CD14-positive monocyte (primary cell): ENCODE data around the gene FPR3. TPM values are rescaled to one million over a fixed set of nuclear protein-coding genes. Genes with fewer than 3 reads are reported as not detected.

Experiments
- DNase-seq, 3 donors: peaks; one replicate each; pipeline ENCODE4 v3.0.0-alpha.2; 2011 to 2022
- H2AFZ ChIP-seq: 2 replicates; pipeline ENCODE4 v1.6.0; 2012; ENCODE audit warnings: mild to moderate bottlenecking, low read depth, low read length, inconsistent platforms; ENCODE audit not compliant: insufficient read depth, poor library complexity, severe bottlenecking
- H3K27ac ChIP-seq, 2 donors: 1 replicate in 1 of 2; 2 replicates in 1 of 2; pipeline ENCODE4 v1.5.1; 2012 to 2013; ENCODE audit warnings: low read length in 2 of 2, control low read depth in 1 of 2, inconsistent platforms in 1 of 2, low read depth in 1 of 2, mild to moderate bottlenecking in 1 of 2
- H3K27me3 ChIP-seq, 2 donors: one replicate each; pipeline versions ENCODE4 v1.6.0 to v1.6.1; 2011 to 2013; ENCODE audit warnings: low read length in 2 of 2; ENCODE audit not compliant: control insufficient read depth in 2 of 2, insufficient read depth in 2 of 2
- H3K36me3 ChIP-seq, 2 donors: replicated peaks in 1 of 2; 1 replicate in 1 of 2; 2 replicates in 1 of 2; pipeline versions ENCODE4 v1.5.1 to v1.6.1; 2012 to 2013; ENCODE audit warnings: low read length in 2 of 2, control low read depth in 1 of 2, inconsistent platforms in 1 of 2, mild to moderate bottlenecking in 1 of 2; ENCODE audit not compliant: insufficient read depth in 2 of 2, control insufficient read depth in 1 of 2
- H3K4me1 ChIP-seq, 2 donors: 1 replicate in 1 of 2; 2 replicates in 1 of 2; pipeline versions ENCODE4 v1.5.1 to v1.6.1; 2012 to 2013; ENCODE audit warnings: low read length in 2 of 2, control low read depth in 1 of 2, inconsistent platforms in 1 of 2, mild to moderate bottlenecking in 1 of 2, moderate library complexity in 1 of 2; ENCODE audit not compliant: insufficient read depth in 2 of 2, control insufficient read depth in 1 of 2
- H3K4me2 ChIP-seq: replicated peaks from 2 replicates; pipeline ENCODE3; 2012; ENCODE audit warnings: low read length, moderate library complexity, mild to moderate bottlenecking; ENCODE audit not compliant: poor library complexity, severe bottlenecking; ENCODE audit errors: extremely low read depth
- H3K4me3 ChIP-seq, 3 experiments: fragments of 200-600 bp in 1 of 3; sonication (generic) in 1 of 3; replicated peaks in 1 of 3; 1 replicate in 2 of 3; 2 replicates in 1 of 3; pipeline ENCODE4 v1.5.1; 2011 to 2013; ENCODE audit warnings: low read length in 3 of 3, mild to moderate bottlenecking in 3 of 3, control low read depth in 2 of 3, low read depth in 2 of 3, inconsistent platforms in 1 of 3, moderate library complexity in 1 of 3
- H3K79me2 ChIP-seq: 2 replicates; pipeline ENCODE4 v1.6.0; 2012; ENCODE audit warnings: mild to moderate bottlenecking, control low read depth, inconsistent platforms, low read length, moderate library complexity; ENCODE audit not compliant: insufficient read depth
- H3K9ac ChIP-seq: 2 replicates; pipeline ENCODE4 v1.6.0; 2017; ENCODE audit warnings: low read length, mild to moderate bottlenecking; ENCODE audit not compliant: insufficient read depth, poor library complexity, severe bottlenecking
- H3K9me3 ChIP-seq, 2 donors: replicated peaks in 1 of 2; 1 replicate in 1 of 2; 2 replicates in 1 of 2; pipeline versions ENCODE4 v1.5.1 to v1.6.1; 2012 to 2013; ENCODE audit warnings: low read length in 2 of 2, control low read depth in 1 of 2; ENCODE audit not compliant: control insufficient read depth in 1 of 2, insufficient read depth in 1 of 2
- H4K20me1 ChIP-seq: 2 replicates; pipeline ENCODE4 v1.6.0; 2012; ENCODE audit warnings: mild to moderate bottlenecking, low read length, control low read depth, moderate library complexity; ENCODE audit not compliant: insufficient read depth
- H3K27ac Mint-ChIP-seq, 7 donors: one replicate each; pipeline ENCODE4 v1.8.0; 2020; ENCODE audit warnings: mild to moderate bottlenecking in 7 of 7, mixed read lengths in 7 of 7, moderate library complexity in 6 of 7, inconsistent platforms in 2 of 7
- H3K27me3 Mint-ChIP-seq, 3 donors: one replicate each; pipeline ENCODE4 v1.8.0; 2021 to 2022; ENCODE audit warnings: low read depth in 3 of 3, mild to moderate bottlenecking in 3 of 3, mixed read lengths in 3 of 3, moderate library complexity in 3 of 3, inconsistent platforms in 1 of 3
- H3K36me3 Mint-ChIP-seq, 2 donors: one replicate each; pipeline ENCODE4 v1.8.0; 2020; ENCODE audit warnings: mixed read lengths in 2 of 2, inconsistent platforms in 1 of 2, mild to moderate bottlenecking in 1 of 2
- H3K4me1 Mint-ChIP-seq: one replicate; pipeline ENCODE4 v1.8.0; 2020; ENCODE audit warnings: mild to moderate bottlenecking, mixed read lengths
- H3K4me3 Mint-ChIP-seq, 2 donors: one replicate each; pipeline ENCODE4 v1.8.0; 2020; ENCODE audit warnings: mild to moderate bottlenecking in 2 of 2, mixed read lengths in 2 of 2, moderate library complexity in 1 of 2
- H3K9me3 Mint-ChIP-seq, 7 donors: one replicate each; pipeline ENCODE4 v1.8.0; 2020 to 2022; ENCODE audit warnings: mixed read lengths in 7 of 7, mild to moderate bottlenecking in 6 of 7, moderate library complexity in 6 of 7, inconsistent platforms in 2 of 7
- WGBS: methylation state at CpG from one replicate; pipeline ENCODE4 v1.1.5; 2013; ENCODE audit warnings: missing lambda C conversion rate; ENCODE audit not compliant: insufficient coverage; 5-methylcytosine and 5-hydroxymethylcytosine counted together
- intact Hi-C, 2 donors: fragments of 100-400 bp; cut with micrococcal nuclease; formaldehyde crosslinking; loops; one replicate each; pipeline versions ENCODE4 v1.15.0 to v1.15.1; 2023
- polyA plus RNA-seq, 3 donors: library from polyadenylated mRNA; depleted of rRNA in 1 of 3; unstranded in 2 of 3; stranded (reverse) in 1 of 3; fragments of 300-500 nt in 2 of 3; fragments of >200 nt in 1 of 3; fragmentation: Illumina TruSeq in 2 of 3; gene quantifications; 1 replicate in 2 of 3; 2 replicates in 1 of 3; pipeline ENCODE4 v1.2.3, GENCODE V29; 2012 to 2021
- TF ChIP-seq, protein P1 (sequence below): fragments of 200-600 bp; IDR thresholded peaks from one replicate; pipeline ENCODE4 v1.8.0; 2022; ENCODE audit warnings: antibody characterized with exemption, mild to moderate bottlenecking

The FPR3 gene
- polyA plus RNA-seq, 3 donors = 1.4 to 3.8 (median 3.5) TPM

DNA sequence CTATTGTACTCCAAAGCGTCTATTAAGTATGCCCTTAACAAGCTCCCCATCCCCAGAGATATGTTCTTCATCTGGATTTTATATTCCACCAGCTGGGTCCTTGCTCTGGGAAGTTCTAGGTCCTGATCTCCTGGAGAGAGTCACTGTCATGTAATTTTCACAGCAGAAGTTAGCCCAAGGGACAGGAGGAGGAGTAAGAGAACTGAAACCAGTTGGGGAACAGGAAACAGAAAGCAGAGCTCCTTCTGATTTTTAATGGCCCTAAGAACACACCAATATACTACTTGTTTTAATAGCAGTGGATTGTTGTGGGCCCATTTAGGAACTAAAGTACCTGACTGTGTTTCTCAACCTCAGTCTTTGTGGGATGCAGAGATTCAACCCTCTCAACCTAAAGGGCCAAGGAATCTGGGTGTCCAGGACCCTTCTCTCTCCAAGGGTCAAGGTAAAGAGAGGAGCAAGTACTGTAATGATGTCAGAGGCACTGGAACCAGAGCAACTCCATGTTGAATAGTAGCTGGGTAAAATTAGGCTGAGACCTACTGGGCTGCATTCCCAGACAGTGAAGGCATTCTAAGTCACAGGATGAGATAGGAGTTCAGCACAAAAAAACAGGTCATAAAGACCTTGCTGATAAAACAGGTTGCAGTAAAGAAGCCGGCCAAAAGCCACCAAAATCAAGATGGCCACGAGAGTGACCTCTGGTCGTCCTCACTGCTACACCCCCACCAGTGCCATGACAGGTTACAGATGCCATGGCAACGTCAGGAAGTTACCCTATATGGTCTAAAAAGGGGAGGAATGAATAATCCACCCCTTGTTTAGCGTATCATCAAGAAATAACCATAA lies 8.1 kb upstream of the FPR3 start:
- DNase-seq = peak; percentile 66 to 85 (median 81)
- Histone ChIP-seq H3K4me1 (peaks cover 74 to 85% of the 10 kb centered on the region in 2 donors), H3K79me2 (no peaks in the 10 kb centered on the region), H3K9me3 (no peaks in the 10 kb centered on the region), H4K20me1 (no peaks in the 10 kb centered on the region), H2AFZ (no peak overlapping the region), H3K27ac (peak overlapping the region; percentile 50 to 98), H3K4me3 (peak overlapping the region in 1 of 3 experiments; percentile 12), H3K9ac (peak overlapping the region; percentile 39), H3K4me2 (peak overlapping the region; percentile 47), H3K27me3 (no peaks in the 10 kb centered on the region), H3K36me3 (no peaks in the 10 kb centered on the region)
- no peaks in the 10 kb centered on the region for H3K36me3 Mint-ChIP-seq
- intact Hi-C loops = loop anchor here (5.0 kb wide), 2 partner anchors 40 to 180 kb away; no protein-coding TSS in a partner anchor
- peaks cover under 1 to 2% (median 1%) of the 10 kb centered on the region in 3 donors for H3K27me3 Mint-ChIP-seq
- H3K9me3 Mint-ChIP-seq = peaks cover 2 to 7% (median 4%) of the 10 kb centered on the region in 7 donors
- TF ChIP-seq, protein P1, sequence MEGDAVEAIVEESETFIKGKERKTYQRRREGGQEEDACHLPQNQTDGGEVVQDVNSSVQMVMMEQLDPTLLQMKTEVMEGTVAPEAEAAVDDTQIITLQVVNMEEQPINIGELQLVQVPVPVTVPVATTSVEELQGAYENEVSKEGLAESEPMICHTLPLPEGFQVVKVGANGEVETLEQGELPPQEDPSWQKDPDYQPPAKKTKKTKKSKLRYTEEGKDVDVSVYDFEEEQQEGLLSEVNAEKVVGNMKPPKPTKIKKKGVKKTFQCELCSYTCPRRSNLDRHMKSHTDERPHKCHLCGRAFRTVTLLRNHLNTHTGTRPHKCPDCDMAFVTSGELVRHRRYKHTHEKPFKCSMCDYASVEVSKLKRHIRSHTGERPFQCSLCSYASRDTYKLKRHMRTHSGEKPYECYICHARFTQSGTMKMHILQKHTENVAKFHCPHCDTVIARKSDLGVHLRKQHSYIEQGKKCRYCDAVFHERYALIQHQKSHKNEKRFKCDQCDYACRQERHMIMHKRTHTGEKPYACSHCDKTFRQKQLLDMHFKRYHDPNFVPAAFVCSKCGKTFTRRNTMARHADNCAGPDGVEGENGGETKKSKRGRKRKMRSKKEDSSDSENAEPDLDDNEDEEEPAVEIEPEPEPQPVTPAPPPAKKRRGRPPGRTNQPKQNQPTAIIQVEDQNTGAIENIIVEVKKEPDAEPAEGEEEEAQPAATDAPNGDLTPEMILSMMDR = no peak
- peak overlapping the region in 1 of 2 donors; percentile 39 for H3K4me3 Mint-ChIP-seq
- peaks cover 43% of the 10 kb centered on the region for H3K4me1 Mint-ChIP-seq
- WGBS = 50% methylated on average over 1 of the region's 6 CpGs
- H3K27ac Mint-ChIP-seq = peak overlapping the region in 1 of 7 donors; percentile 94

DNA sequence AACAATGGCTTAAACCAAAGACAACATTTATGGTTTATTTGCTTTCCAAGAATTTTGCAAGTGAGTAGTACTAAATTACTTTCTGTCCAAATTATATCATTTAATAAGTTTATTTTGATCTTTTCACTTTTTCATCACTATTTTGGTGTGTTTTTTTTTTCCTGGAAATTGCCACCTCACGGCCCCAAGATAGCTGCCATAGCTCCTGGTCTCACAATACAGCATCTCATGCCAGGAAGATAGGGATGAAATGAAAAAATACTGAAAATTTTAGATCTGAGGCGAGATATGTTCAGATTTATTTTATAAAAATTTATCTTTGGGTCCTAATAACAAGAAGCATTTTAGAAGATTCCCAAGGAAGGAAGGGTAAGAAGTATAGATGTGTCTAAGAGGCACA lies 6.9 kb upstream of the FPR3 start:
- peaks cover 65 to 73% of the 10 kb centered on the region in 2 donors for H3K4me1 ChIP-seq
- intact Hi-C loops = loop anchor here (5.0 kb wide), 2 partner anchors 39 to 181 kb away; no protein-coding TSS in a partner anchor
- H3K9ac ChIP-seq = no peak overlapping the region
- DNase-seq = no peak
- Mint-ChIP-seq H3K27me3 (peaks cover 1 to 6% (median 2%) of the 10 kb centered on the region in 3 donors), H3K4me3 (no peak overlapping the region), H3K27ac (peak overlapping the region in 5 of 7 donors; percentile 11 to 90 (median 57)), H3K36me3 (no peaks in the 10 kb centered on the region), H3K9me3 (peaks cover 0 to 7% (median 2%) of the 10 kb centered on the region in 7 donors), H3K4me1 (peaks cover 36% of the 10 kb centered on the region)
- no CpG with 5 or more reads among the region's 2 CpGs for WGBS
- peak overlapping the region in 1 of 3 experiments; percentile 4 for H3K4me3 ChIP-seq
- no peaks in the 10 kb centered on the region for H3K79me2 ChIP-seq
- H3K4me2 ChIP-seq = no peak overlapping the region
- H3K27me3 ChIP-seq = no peaks in the 10 kb centered on the region
- no peak overlapping the region for H2AFZ ChIP-seq
- peak overlapping the region in 1 of 2 donors; percentile 98 for H3K27ac ChIP-seq
- H3K9me3 ChIP-seq = no peaks in the 10 kb centered on the region
- no peaks in the 10 kb centered on the region for H4K20me1 ChIP-seq
- H3K36me3 ChIP-seq = no peaks in the 10 kb centered on the region
- TF ChIP-seq, protein P1 = no peak
